ENCODE measurements around the gene RASD2.
"Not testable (repeated sequence)": the region's sequence is repeated elsewhere in the genome, so short reads cannot be mapped to it uniquely, and the experiment has no call there.

RASD2 gene, protein sequence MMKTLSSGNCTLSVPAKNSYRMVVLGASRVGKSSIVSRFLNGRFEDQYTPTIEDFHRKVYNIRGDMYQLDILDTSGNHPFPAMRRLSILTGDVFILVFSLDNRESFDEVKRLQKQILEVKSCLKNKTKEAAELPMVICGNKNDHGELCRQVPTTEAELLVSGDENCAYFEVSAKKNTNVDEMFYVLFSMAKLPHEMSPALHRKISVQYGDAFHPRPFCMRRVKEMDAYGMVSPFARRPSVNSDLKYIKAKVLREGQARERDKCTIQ

DNA sequence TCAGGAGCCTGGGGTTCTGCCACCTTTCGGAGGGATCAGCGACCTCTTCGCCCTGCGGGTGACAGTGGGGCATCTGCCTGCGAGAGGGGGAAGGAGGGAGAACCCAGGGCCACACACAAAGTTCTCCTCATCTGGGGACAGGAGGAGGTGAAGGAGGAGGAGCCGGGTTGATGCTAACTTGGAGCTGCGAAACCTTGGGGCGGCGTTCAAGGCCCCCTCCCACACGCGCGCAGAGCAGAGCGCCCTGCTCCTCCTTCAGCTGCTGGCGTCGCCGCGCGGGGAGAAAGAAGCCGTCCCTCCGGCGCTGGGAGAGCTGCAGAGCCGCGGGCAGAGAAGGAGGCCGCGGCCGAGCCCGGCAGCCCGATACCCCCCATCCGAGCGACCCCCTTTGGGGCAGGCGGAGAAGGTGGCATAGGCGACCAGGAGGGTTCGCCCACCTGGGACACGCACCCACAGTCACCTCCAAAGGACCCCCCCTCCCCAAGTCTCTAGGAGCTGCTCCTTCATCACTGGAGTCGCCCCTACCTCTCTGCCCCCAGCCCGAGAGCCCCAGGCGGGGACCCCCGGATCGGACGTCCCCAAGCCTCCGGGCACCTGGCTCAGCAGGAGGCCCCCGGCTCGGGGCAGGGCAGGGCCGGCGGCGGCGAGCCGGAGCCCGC, at the start of gene RASD2:
Gene RASD2 (plus strand): TSS at position 237 of the 659 bp plus-strand sequence. CDS start 5,979 bp downstream, outside the sequence.
- DNase-seq = peak; percentile 27 to 29

DNA sequence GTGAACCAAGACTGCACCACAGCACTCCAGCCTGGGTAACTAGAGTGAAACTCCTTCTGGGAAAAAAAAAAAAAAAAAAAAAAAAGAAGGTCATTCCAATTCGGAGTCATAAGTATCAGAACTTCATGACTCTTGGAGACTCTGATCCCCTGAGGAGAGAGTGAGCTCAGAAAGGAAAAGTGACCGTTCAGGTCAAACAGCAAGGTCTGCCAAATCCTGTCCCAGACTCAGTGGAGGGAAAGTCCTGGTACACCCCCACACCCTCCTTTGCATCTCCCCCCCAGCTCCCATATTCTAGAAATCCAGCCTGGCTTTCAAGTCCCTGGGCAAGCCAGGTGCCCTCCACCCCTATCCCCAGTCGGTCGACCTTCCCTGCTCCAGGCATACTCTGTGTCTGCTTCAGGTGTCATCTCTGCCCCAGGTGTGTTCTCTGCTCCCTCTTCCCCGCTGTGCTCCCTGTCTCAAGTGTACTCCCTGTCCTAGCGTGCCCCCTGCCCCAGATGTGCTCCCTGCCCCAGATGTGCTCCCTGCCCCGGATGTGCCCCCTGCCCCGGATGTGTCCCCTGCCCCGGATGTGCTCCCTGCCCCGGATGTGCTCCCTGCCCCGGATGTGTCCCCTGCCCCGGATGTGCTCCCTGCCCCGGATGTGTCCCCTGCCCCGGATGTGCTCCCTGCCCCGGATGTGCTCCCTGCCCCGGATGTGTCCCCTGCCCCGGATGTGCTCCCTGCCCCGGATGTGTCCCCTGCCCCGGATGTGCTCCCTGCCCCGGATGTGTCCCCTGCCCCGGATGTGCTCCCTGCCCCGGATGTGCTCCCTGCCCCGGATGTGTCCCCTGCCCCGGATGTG, 49.3 kb upstream of the RASD2 start:
- not testable (repeated sequence) for DNase-seq

- DNase-seq = no peak
These were observed 48.7 kb upstream of the RASD2 start for GRCh38 chr22:35491908-35492380.

DNA sequence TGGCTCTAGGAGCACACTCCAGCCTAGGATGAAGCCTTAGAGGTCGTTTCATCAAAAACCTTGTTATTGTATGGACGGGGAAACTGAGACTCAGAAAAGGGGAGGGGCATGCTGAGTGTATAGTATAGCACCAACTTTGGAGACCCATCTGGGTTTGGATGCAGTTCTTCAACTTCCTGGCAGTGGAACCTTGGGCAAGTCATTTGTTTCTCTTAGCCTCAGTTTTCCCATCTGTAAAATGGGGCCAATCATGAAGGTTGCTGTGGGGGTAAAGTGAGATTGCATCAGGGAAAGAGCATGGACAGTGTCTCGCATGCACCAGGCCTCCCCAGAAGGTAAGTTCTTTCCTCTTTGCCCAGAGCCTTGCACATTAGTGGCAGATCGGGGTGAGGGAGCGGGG, 47.6 kb upstream of the RASD2 start:
- DNase-seq = no peak

- DNase-seq = not testable (repeated sequence)
These were observed 44.9 kb upstream of the RASD2 start for GRCh38 chr22:35495711-35496110.

- no peak for DNase-seq
These were observed 43.8 kb upstream of the RASD2 start for GRCh38 chr22:35496768-35497312.

DNA sequence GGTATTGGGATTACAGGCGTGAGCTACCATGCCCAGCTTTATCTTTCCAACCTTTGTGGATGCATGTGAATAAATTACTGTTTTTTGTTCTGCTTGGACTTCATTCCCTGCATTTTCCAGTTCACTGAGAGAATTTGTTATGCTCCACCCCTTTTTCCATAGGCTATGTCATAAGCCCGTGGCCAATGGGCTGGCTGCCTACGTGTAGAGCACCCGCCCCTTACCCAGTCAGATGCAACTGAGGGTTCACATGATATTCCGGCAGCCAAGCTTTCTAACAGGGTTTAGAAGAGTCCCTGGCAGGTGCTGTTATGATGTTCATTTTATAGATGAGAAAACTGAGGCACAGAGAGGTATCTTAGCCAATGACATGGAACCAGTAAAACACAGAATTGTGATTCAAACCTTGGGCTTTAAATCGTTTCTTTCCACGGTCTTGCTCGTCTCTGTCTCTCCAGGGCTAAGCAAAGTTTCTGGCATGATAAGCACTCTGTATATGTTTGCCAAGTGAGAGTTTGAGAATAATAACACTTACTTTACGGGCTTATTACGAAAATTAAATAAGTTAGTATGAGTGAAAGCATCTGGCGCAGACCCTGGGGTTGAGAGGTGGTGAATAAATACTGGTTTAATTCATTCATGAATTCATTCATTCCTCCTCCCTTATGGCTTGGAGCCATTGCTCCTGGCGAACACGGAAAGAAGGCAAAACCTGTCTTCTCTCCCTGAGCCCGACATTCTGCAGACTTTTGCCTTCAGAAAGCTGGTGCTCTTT, 42.4 kb upstream of the RASD2 start:
- DNase-seq = no peak

DNA sequence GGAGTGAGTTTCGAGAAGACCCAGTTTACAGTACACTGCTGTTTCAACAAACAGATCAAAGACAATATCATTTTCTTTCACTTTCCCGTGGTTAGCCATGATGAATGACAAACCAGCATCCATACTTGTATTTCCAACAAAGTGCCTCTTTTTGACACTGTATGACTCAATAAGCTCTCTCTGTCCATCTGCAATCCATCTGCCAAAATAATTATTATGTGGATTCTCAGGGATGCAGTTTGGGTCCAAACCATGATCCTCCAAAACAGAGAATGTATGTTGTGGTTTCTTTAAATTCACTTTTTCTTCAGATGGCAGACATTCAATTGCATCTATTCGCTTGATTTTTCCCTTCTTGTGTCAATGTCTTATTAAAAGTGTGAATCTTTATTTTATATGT, 37.8 kb upstream of the RASD2 start:
- no peak for DNase-seq

DNA sequence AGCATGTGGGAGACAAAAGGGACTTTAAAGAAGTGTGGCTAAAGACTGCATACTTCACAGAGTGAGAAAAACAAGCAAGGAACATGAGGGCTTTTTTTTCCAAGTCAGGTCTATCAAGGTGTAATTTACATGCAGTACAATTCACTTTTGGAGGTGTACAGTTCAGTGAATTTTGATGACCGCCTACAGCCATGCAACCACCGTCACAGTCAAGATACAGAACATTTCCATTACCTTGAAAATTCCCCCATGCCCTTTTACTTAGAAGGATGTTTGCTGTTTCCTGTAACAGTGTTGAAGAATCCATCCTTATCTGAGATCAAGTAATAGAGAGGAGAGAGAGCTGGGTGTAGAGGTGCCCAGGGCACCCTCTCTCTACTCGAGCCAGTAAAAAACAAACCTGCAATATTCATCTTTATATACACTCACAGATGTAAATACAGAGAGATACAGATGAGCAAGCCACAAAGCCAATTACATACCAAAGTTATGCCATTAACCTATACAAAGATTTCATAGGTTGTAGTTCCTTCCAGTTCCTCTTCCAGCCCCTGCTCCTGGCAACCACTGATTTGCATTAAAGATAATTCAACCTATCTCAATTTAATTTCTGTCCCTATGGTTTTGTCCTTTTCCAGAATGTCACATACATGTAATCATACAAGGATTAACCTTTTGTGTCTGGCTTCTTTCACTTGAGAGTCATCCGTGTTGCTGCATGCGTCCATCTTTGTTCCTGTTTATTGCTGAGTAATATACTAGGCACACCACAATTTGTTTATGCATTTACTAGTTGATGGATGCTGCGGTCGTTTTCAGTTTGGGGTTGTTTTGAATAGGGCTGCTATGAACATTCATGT, 35.0 kb upstream of the RASD2 start:
- DNase-seq = no peak

GRCh38 chr22:35506259-35506570, 34.4 kb upstream of the RASD2 start:
- no peak for DNase-seq

GRCh38 chr22:35507851-35508250, 32.8 kb upstream of the RASD2 start:
- DNase-seq = not testable (repeated sequence)

DNA sequence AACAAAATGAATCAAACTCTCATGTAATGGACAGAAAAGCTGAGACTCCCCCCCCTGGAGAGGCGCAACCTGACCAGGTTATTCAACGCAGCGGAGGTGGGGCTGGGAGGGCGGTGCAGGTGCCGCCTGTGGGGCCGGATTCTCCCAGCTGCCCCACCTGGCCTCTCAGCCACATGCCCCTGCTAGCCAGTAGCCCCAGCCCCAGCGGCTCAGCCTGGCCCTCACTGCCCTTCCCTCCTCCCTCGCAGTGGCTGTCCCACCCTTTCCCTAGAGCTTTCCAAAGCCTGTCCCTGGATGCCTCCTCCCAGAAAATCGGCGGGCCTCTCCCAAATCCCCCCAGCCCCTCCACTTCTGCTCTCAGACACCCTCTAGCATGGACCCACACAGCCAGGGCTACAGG, 31.2 kb upstream of the RASD2 start:
- no peak for DNase-seq

DNA sequence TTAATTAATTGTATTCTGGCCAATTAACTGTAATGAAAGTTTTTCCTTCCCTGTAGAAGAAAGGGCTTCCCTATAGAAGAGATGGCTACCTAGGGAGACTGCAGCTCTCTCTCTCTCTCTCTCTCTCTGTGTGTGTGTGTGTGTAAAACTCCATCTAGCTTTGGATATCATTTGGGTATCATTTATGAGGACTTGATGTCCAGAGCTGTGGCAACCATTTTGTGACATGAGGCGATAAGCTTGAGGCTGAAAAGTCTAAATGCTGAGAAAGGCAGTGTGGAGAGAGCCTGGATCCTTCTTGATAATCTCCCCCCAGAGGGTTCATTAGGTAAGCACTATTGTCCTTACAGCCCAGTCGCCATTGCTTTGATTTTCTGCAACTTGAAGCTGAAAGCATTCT, 30.7 kb upstream of the RASD2 start:
- DNase-seq = no peak

- no peak for DNase-seq
These were observed 30.1 kb upstream of the RASD2 start for GRCh38 chr22:35510481-35510934.

DNA sequence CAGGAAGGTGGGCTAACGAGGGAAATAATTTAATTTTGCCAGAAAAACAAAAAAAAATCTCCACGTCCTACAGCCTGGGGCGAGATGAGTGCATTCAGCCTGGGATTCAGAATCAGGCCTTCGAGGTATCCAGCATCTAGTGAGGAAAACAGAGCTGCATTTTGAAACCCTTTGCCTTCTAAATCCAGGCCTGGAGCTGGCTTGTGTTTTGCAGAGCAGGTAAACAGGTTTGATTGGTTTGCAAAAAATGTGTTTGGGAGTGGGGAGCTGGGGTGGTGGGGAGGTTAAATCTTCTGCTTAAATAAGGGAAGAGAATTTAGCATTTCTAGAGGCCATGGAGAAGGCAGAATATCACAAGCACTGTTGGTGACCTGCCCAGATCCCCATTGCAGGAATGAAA, 29.7 kb upstream of the RASD2 start:
- no peak for DNase-seq

GRCh38 chr22:35514366-35514765, 26.3 kb upstream of the RASD2 start:
- no peak for DNase-seq

GRCh38 chr22:35515952-35516351, 24.7 kb upstream of the RASD2 start:
- not testable (repeated sequence) for DNase-seq

- DNase-seq = no peak
These were observed 23.9 kb upstream of the RASD2 start for GRCh38 chr22:35516723-35517122.

DNA sequence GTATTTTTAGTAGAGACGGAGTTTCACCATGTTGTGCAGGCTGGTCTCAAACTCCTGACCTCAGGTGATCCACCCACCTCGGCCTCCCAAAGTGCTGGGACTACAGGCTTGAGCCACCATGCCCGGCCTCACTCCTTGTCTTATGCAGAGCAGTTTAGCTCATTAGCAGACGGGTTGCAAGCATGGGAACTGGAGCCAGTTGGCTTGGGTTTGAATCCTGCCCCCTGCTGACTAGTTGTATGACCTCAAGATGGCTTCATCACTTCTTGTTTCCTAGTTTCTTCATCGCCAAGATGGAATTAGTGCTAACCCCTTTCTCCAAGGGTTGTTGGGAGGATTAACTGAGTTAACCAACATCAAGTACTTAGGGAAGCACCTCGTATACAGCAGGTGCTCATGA, 23.4 kb upstream of the RASD2 start:
- no peak for DNase-seq

DNA sequence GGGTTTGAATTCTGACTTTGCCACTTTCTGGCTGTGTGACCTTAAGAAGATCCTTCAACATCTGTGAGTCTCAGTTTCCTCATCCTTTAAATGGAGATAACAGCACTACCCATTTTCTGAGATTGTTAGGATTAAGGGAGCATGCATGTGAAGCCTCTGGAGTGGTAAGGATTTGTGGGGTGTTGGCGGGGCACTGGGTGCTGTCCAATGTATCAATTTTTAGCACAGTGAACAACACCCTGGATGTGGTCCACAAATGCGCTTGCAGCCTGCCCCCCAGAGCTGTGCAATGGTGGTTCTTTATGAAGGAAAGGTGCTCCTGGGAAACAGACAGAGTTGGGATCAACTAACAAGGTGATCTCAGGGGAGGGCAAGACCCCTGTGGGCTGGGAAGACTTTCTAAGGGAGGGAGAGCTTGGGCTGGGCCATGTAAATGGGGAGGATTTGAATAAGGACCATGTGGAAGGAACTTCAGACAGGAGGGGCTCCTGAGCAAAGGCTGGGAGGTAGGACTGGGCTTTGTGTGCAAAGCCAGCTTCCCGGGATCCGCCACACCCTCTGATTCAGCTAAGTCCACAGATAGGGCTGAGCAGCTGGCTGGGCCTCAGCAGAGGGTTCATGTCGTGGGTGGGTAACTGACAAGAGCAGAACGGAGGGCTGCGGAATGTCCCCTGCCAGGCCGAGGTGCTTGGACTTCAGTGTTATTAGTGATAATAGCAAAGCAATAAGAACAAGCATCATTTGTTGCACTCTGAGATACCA, 22.7 kb upstream of the RASD2 start:
- no peak for DNase-seq

DNA sequence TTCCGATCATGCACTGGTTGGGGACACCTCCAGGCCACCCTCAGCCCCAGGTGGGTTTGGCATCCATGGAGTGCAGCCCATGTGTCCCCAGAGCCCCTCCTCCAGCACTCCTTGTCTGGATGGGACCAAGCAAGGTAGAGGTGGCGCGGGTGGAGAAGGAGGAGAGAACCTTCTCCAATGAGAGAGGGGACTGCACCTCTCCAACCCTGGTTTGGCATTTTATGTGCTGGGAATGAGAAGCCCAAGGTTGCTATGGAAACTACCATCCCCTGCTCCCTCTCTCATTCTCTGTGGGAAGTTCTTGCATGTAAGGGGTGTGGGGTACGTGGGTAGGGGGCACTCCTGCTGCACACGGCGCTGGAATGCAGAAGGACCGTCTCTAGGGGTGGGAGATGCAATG, 21.8 kb upstream of the RASD2 start:
- no peak for DNase-seq

Data from activated CD4-positive, alpha-beta T cell treated with anti-CD3 and anti-CD28 coated beads, Interleukin-2, amount 50 U/mL, for 4 hours (primary cell).